HL-60 (cell line): Measurements from ENCODE around the gene DCAKD.

Experiments
- DNase-seq, 2 experiments: peaks; one replicate each; pipeline ENCODE4 v3.0.0-alpha.2; 2010 to 2020; ENCODE audit warnings: low read depth in 1 of 2, low spot score in 1 of 2
- H3K27ac ChIP-seq: fragments of 250-450 bp; sonication (Bioruptor Pico); replicated peaks from 2 replicates; pipeline ENCODE4 v1.5.1; 2020; ENCODE audit warnings: mild to moderate bottlenecking, moderate library complexity
- H3K27me3 ChIP-seq: fragments of 250-450 bp; sonication (Bioruptor Pico); 2 replicates; pipeline ENCODE4 v1.5.1; 2021; ENCODE audit warnings: mild to moderate bottlenecking, moderate library complexity; ENCODE audit not compliant: insufficient read depth, poor library complexity, severe bottlenecking
- H3K4me3 ChIP-seq: replicated peaks from 2 replicates; pipeline ENCODE4 v1.5.1; 2011; ENCODE audit warnings: mild to moderate bottlenecking, control low read depth, low read length; ENCODE audit not compliant: insufficient read depth
- GABPA ChIP-seq: IDR thresholded peaks from 2 replicates; pipeline ENCODE4 v1.6.1; 2012; ENCODE audit warnings: low read depth
- POLR2AphosphoS5 ChIP-seq: IDR thresholded peaks from 2 replicates; pipeline ENCODE4 v1.6.1; 2012; ENCODE audit warnings: low read depth
- SPI1 ChIP-seq: IDR thresholded peaks from 2 replicates; pipeline ENCODE4 v1.6.1; 2012; ENCODE audit warnings: low read depth, mild to moderate bottlenecking, borderline replicate concordance
- TF ChIP-seq, protein P1 (sequence below): IDR thresholded peaks from one replicate; pipeline ENCODE4 v1.5.1; 2011; ENCODE audit warnings: low read length, control low read depth, inconsistent platforms; ENCODE audit not compliant: insufficient read depth
- TF ChIP-seq, protein P2 (sequence below): IDR thresholded peaks from 2 replicates; pipeline ENCODE4 v1.6.1; 2012; ENCODE audit warnings: low read depth; ENCODE audit not compliant: insufficient replicate concordance

The DCAKD gene

DNA sequence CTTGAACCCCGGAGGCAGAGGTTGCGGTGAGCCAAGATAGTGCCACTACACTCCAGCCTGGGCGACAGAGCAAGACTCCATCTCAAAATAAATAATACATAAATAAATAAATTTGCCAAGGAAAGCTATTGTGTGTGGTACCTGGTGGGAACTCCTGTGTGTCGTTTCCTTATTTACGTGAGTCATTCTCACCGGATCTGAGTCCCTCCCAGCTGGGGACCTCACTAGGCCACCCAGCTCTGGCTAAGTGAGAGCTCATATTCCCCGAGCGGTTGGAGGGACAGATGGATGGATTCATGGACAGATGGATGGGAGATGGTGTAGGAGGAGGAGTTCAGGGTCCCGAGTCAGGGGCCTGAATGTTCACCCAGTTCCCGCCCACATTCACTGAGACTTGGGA, 60.4 kb downstream of the DCAKD start:
- Histone ChIP-seq H3K27me3 (peaks cover 17% of the 10 kb centered on the region), H3K4me3 (no peak overlapping the region), H3K27ac (no peak overlapping the region)
- DNase-seq: no peak
- TF ChIP-seq SPI1 (no peak), GABPA (no peak), POLR2AphosphoS5 (no peak)
- TF ChIP-seq, protein P1, sequence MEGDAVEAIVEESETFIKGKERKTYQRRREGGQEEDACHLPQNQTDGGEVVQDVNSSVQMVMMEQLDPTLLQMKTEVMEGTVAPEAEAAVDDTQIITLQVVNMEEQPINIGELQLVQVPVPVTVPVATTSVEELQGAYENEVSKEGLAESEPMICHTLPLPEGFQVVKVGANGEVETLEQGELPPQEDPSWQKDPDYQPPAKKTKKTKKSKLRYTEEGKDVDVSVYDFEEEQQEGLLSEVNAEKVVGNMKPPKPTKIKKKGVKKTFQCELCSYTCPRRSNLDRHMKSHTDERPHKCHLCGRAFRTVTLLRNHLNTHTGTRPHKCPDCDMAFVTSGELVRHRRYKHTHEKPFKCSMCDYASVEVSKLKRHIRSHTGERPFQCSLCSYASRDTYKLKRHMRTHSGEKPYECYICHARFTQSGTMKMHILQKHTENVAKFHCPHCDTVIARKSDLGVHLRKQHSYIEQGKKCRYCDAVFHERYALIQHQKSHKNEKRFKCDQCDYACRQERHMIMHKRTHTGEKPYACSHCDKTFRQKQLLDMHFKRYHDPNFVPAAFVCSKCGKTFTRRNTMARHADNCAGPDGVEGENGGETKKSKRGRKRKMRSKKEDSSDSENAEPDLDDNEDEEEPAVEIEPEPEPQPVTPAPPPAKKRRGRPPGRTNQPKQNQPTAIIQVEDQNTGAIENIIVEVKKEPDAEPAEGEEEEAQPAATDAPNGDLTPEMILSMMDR: no peak
- TF ChIP-seq, protein P2, sequence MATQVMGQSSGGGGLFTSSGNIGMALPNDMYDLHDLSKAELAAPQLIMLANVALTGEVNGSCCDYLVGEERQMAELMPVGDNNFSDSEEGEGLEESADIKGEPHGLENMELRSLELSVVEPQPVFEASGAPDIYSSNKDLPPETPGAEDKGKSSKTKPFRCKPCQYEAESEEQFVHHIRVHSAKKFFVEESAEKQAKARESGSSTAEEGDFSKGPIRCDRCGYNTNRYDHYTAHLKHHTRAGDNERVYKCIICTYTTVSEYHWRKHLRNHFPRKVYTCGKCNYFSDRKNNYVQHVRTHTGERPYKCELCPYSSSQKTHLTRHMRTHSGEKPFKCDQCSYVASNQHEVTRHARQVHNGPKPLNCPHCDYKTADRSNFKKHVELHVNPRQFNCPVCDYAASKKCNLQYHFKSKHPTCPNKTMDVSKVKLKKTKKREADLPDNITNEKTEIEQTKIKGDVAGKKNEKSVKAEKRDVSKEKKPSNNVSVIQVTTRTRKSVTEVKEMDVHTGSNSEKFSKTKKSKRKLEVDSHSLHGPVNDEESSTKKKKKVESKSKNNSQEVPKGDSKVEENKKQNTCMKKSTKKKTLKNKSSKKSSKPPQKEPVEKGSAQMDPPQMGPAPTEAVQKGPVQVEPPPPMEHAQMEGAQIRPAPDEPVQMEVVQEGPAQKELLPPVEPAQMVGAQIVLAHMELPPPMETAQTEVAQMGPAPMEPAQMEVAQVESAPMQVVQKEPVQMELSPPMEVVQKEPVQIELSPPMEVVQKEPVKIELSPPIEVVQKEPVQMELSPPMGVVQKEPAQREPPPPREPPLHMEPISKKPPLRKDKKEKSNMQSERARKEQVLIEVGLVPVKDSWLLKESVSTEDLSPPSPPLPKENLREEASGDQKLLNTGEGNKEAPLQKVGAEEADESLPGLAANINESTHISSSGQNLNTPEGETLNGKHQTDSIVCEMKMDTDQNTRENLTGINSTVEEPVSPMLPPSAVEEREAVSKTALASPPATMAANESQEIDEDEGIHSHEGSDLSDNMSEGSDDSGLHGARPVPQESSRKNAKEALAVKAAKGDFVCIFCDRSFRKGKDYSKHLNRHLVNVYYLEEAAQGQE: no peak

DNA sequence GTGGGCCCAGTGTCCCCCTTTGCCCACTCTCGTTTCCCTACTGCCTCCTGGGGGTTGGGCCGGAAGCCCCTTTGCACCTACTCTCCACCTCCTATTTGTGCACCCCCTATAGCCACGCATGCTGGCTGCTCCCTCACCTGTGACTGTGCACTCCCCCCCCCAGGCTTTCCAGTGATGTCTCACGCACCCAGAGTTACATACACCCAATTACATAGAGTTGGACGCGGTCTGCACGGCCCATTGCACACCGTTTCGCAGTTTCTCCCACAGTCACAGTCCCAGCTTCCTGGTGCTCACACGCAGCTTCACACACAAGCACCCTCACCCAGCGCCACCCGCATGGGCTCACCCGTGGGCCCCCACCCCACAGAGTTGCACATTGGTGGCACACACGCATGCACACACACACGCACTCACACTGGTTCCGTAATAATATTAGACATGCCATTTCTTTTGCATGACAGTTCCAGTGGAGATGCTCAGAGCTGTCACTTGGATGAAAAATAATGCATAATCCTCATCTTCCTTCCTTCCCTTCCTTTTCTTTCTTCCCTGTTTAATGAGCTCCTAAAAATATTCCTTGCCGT, 61.8 kb downstream of the DCAKD start:
- Histone ChIP-seq H3K27me3 (peaks cover 14% of the 10 kb centered on the region), H3K27ac (no peak overlapping the region), H3K4me3 (no peak overlapping the region)
- TF ChIP-seq GABPA (no peak), SPI1 (no peak), POLR2AphosphoS5 (no peak)
- TF ChIP-seq, protein P1: no peak
- TF ChIP-seq, protein P2: no peak
- DNase-seq: no peak

DNA sequence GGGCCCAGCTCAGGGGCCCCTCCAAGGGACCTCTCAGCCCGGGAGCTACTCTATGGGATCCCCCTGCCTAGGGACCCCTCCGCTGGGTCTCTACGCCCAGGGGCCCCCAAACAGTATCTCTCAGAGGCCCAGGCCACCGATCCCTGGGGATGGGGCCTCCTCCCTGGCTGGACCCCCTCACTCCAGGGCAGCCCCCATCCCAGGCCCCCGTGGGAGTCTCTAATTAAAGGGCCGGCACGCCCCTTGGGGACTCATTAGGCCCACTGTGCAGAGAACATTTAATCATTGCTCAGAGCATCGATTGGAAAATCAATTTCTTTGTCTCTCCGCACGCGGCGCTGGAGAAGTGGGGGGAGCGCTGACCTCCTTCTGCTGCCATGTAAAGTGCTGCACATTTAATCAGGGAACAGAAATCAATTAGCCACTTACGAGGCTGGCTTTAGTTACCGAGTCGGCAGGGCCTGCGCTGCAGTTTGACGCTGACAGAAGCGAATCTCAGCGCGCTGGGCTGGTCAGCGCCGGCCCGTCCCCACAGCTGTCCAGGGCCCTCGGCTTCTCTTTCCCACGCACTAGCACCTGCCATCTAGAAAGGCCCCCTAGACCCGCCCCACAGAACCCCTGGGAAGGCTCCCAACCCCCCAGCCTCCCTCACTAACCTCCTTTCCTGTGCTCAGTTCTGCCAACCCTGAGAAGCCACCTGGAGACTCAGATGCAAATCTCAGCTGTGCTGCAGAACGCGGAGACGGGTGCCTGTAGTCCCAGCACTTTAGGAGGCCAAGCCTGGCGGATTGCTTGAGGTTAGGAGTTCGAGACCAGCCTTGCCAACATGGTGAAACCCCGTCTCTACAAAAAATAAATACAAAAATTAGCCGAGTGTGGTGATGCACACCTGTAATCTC, 63.1 kb downstream of the DCAKD start:
- Histone ChIP-seq H3K27me3 (peaks cover 14% of the 10 kb centered on the region), H3K27ac (no peak overlapping the region), H3K4me3 (no peak overlapping the region)
- TF ChIP-seq, protein P2: no peak
- TF ChIP-seq POLR2AphosphoS5 (no peak), GABPA (no peak), SPI1 (no peak)
- TF ChIP-seq, protein P1: no peak
- DNase-seq: no peak
